ENCODE measurements around the gene RSKR.
"Not testable (repeated sequence)": the region's sequence is repeated elsewhere in the genome, so short reads cannot be mapped to it uniquely, and the experiment has no call there.

RSKR gene

GRCh38 chr17:28613931-28614381, at the start of gene RSKR:
TSS of gene RSKR (minus strand) at chr17:28614185. CDS start at chr17:28614161, 24 bp downstream.
- no peak for DNase-seq

GRCh38 chr17:28663723-28664122, 49.7 kb upstream of the RSKR start:
- no peak for DNase-seq

GRCh38 chr17:28662527-28662829, 48.5 kb upstream of the RSKR start:
- no peak for DNase-seq

GRCh38 chr17:28661635-28662526, 47.9 kb upstream of the RSKR start, which contains the start of the genes SDF2 and SUPT6H:
TSS of gene SDF2 (minus strand) at chr17:28661906. CDS start at chr17:28661876, 30 bp downstream.
TSS of gene SUPT6H (plus strand) at chr17:28662205. CDS start at chr17:28673402, 11,197 bp downstream.
- peak; percentile 96 for DNase-seq

- not testable (repeated sequence) for DNase-seq
Measured at GRCh38 chr17:28659497-28659881, 45.5 kb upstream of the RSKR start.

- DNase-seq = not testable (repeated sequence)
Measured at GRCh38 chr17:28658766-28659496, 44.9 kb upstream of the RSKR start.

GRCh38 chr17:28658342-28658741, 44.4 kb upstream of the RSKR start:
- DNase-seq = not testable (repeated sequence)

- no peak for DNase-seq
Measured at GRCh38 chr17:28657756-28658155, 43.8 kb upstream of the RSKR start.

- DNase-seq = no peak
Measured at GRCh38 chr17:28655160-28655559, 41.2 kb upstream of the RSKR start.

- DNase-seq = no peak
Measured at GRCh38 chr17:28648698-28649097, 34.7 kb upstream of the RSKR start.

GRCh38 chr17:28646039-28646754, 32.2 kb upstream of the RSKR start:
- DNase-seq = no peak

- DNase-seq = no peak
Measured at GRCh38 chr17:28645576-28645939, 31.6 kb upstream of the RSKR start.

GRCh38 chr17:28644787-28645575, 31.0 kb upstream of the RSKR start, which contains the start of gene BLTP2:
TSS of gene BLTP2 (minus strand) at chr17:28645158. CDS start at chr17:28645056, 102 bp downstream.
- peak; percentile 96 for DNase-seq

GRCh38 chr17:28643983-28644786, 30.2 kb upstream of the RSKR start:
- peak; percentile 9 for DNase-seq

GRCh38 chr17:28641579-28641978, 27.6 kb upstream of the RSKR start:
- no peak for DNase-seq

GRCh38 chr17:28635506-28635905, 21.5 kb upstream of the RSKR start:
- DNase-seq = no peak

GRCh38 chr17:28634206-28634865, 20.4 kb upstream of the RSKR start:
- DNase-seq = no peak

GRCh38 chr17:28626818-28627217, 12.8 kb upstream of the RSKR start:
- no peak for DNase-seq

GRCh38 chr17:28624148-28624547, 10.2 kb upstream of the RSKR start:
- DNase-seq = no peak

- no peak for DNase-seq
Measured at GRCh38 chr17:28623696-28624095, 9.7 kb upstream of the RSKR start.

GRCh38 chr17:28622186-28622585, 8.2 kb upstream of the RSKR start:
- no peak for DNase-seq

Measured in stimulated activated CD4-positive, alpha-beta T cell treated with anti-CD3 and anti-CD28 coated beads, Interleukin-4, amount 100 ng/mL, for 1 hour (primary cell).